Bronchial epithelial cell (primary cell): ENCODE data around the gene FXYD4. TPM values are rescaled to one million over a fixed set of nuclear protein-coding genes. Genes with fewer than 3 reads are reported as not detected.

Source experiments
- DNase-seq: peaks from one replicate; pipeline ENCODE4 v3.0.0-alpha.2; 2010; ENCODE audit warnings: low read depth
- FAIRE-seq: peaks from 2 replicates; lab custom pipeline; 2011; peaks lifted over from hg19 to GRCh38; lab: Jason Lieb, UNC
- H3K27me3 ChIP-seq: 2 replicates; pipeline ENCODE4 v1.5.1; 2011; ENCODE audit warnings: low read length; ENCODE audit not compliant: control insufficient read depth, insufficient read depth
- H3K36me3 ChIP-seq: 2 replicates; pipeline ENCODE4 v1.5.1; 2011; ENCODE audit warnings: low read length; ENCODE audit not compliant: control insufficient read depth, insufficient read depth
- H3K4me3 ChIP-seq: 2 replicates; pipeline ENCODE4 v1.5.1; 2011; ENCODE audit warnings: mild to moderate bottlenecking, low read depth, low read length, control low read depth
- CTCF ChIP-seq: IDR thresholded peaks from 2 replicates; pipeline ENCODE4 v1.5.1; 2011; ENCODE audit warnings: mild to moderate bottlenecking, moderate library complexity, low read length, control low read depth, inconsistent platforms; ENCODE audit not compliant: insufficient read depth, severe bottlenecking
- total RNA-seq: library from RNA; depleted of rRNA; stranded (reverse); fragments of >200 nt; gene quantifications from 2 replicates; pipeline ENCODE4 v1.2.1, GENCODE V29; 2014

FXYD4 gene
- total RNA-seq, 1 donor from 2014 or later, result not detected

- TF ChIP-seq CTCF, result no peak
- DNase-seq (no peak), FAIRE-seq (no peak)
- Histone ChIP-seq H3K36me3 (no peaks in the 10 kb centered on the region), H3K4me3 (no peak overlapping the region), H3K27me3 (no peaks in the 10 kb centered on the region)
Measured at GRCh38 chr10:43376828-43377423, 5.5 kb downstream of the FXYD4 start.

- peak; percentile 54 for TF ChIP-seq CTCF
- H3K4me3 ChIP-seq, result no peak overlapping the region
- peak; percentile 28 for DNase-seq
- H3K36me3 ChIP-seq, result no peaks in the 10 kb centered on the region
- FAIRE-seq, result no peak
- H3K27me3 ChIP-seq, result no peaks in the 10 kb centered on the region
Measured at GRCh38 chr10:43377424-43377883, 6.0 kb downstream of the FXYD4 start.

GRCh38 chr10:43380610-43381222 lies 9.3 kb downstream of the FXYD4 start:
- peaks cover 1% of the 10 kb centered on the region for H3K36me3 ChIP-seq
- peak; percentile 12 for TF ChIP-seq CTCF
- no peak for DNase-seq
- H3K27me3 ChIP-seq, result no peaks in the 10 kb centered on the region
- FAIRE-seq, result no peak
- H3K4me3 ChIP-seq, result no peak overlapping the region

GRCh38 chr10:43383204-43383971 lies 12.0 kb downstream of the FXYD4 start:
- peaks cover 11% of the 10 kb centered on the region for H3K36me3 ChIP-seq
- no peak overlapping the region for H3K4me3 ChIP-seq
- DNase-seq, result peak; percentile 49
- H3K27me3 ChIP-seq, result no peaks in the 10 kb centered on the region
- no peak for FAIRE-seq
- no peak for TF ChIP-seq CTCF

- H3K36me3 ChIP-seq, result peaks cover 13% of the 10 kb centered on the region
- no peak for TF ChIP-seq CTCF
Measured at GRCh38 chr10:43384252-43385221, 13.1 kb downstream of the FXYD4 start.

More at GRCh38 chr10:43384252-43385221, 13.1 kb downstream of the FXYD4 start:
- DNase-seq (no peak), FAIRE-seq (no peak)
- Histone ChIP-seq H3K4me3 (no peak overlapping the region), H3K27me3 (no peaks in the 10 kb centered on the region)
